SJCRH30 (cell line): Measurements from ENCODE around the gene TIMM17B. TPM values are rescaled to one million over a fixed set of nuclear protein-coding genes. Genes with fewer than 3 reads are reported as not detected.

Source experiments
- total RNA-seq: library from RNA; depleted of rRNA; stranded (reverse); fragments of >200 nt; shearing (Covaris generic); gene quantifications from 2 replicates; pipeline ENCODE4 v1.2.3, GENCODE V29; 2014; rRNA removed

The TIMM17B gene
- total RNA-seq, 1 experiment from 2014 or later = 43.5 TPM

Other genes starting within 250 kb of the TIMM17B start
- not detected in 2 replicates for gene WAS, start 214.0 kb downstream of the TIMM17B start, total RNA-seq
- gene SUV39H1, start 201.0 kb downstream of the TIMM17B start, total RNA-seq = 10.2 and 10.5 TPM in 2 replicates
- not detected in 2 replicates for gene GLOD5, start 136.0 kb downstream of the TIMM17B start, total RNA-seq
- not detected in 2 replicates for gene GATA1, start 111.2 kb downstream of the TIMM17B start, total RNA-seq
- 31.5 and 47.2 TPM in 2 replicates for gene HDAC6, start 95.7 kb downstream of the TIMM17B start, total RNA-seq
- gene ERAS, start 71.3 kb downstream of the TIMM17B start, total RNA-seq = not detected in 2 replicates
- gene PCSK1N, start 62.2 kb downstream of the TIMM17B start, total RNA-seq = not detected in 2 replicates
- gene PQBP1, start 162 bp upstream of the TIMM17B start, total RNA-seq = 52.3 and 52.4 TPM in 2 replicates
- 12.6 and 16.0 TPM in 2 replicates for gene SLC35A2, start 13.9 kb upstream of the TIMM17B start, total RNA-seq
- 6.8 and 8.0 TPM in 2 replicates for gene PIM2, start 21.3 kb upstream of the TIMM17B start, total RNA-seq
- 17.0 and 19.2 TPM in 2 replicates for gene OTUD5, start 59.8 kb upstream of the TIMM17B start, total RNA-seq
- 0.08 and 0.12 TPM in 2 replicates for gene KCND1, start 74.1 kb upstream of the TIMM17B start, total RNA-seq
- 16.2 and 19.4 TPM in 2 replicates for gene GRIPAP1, start 104.5 kb upstream of the TIMM17B start, total RNA-seq
- gene TFE3, start 145.6 kb upstream of the TIMM17B start, total RNA-seq = 9.6 and 10.2 TPM in 2 replicates
- 2.0 and 2.5 TPM in 2 replicates for gene CCDC120, start 161.2 kb upstream of the TIMM17B start, total RNA-seq
- gene PRAF2, start 176.2 kb upstream of the TIMM17B start, total RNA-seq = 4.7 and 5.0 TPM in 2 replicates
- gene WDR45, start 182.1 kb upstream of the TIMM17B start, total RNA-seq = 18.0 and 18.1 TPM in 2 replicates
- gene GPKOW, start 226.0 kb upstream of the TIMM17B start, total RNA-seq = 13.0 and 14.3 TPM in 2 replicates